Spleen (tissue), 11 donors: ENCODE data around the gene FRMD5. TPM values are rescaled to one million over a fixed set of nuclear protein-coding genes. Genes with fewer than 3 reads are reported as not detected.
A peak's percentile ranks its signal among the peaks of the same experiment; 100 is the strongest.

Source experiments
- DNase-seq: peaks from one replicate; pipeline ENCODE4 v3.0.0-alpha.2; 2020
- H3K27ac ChIP-seq, 8 donors: fragments of 200-600 bp; sonication (generic) in 7 of 8; 1 replicate in 4 of 8; 2 replicates in 4 of 8; pipeline versions ENCODE4 v1.5.0 to v1.8.0; 2016 to 2021; ENCODE audit warnings: inconsistent platforms in 4 of 8, mild to moderate bottlenecking in 4 of 8, moderate library complexity in 1 of 8
- H3K27me3 ChIP-seq, 7 donors: fragments of 200-600 bp; sonication (generic) in 6 of 7; replicated peaks in 1 of 7; 1 replicate in 4 of 7; 2 replicates in 3 of 7; pipeline versions ENCODE4 v1.5.0 to v1.8.0; 2016 to 2021; ENCODE audit warnings: inconsistent platforms in 3 of 7, mild to moderate bottlenecking in 1 of 7
- H3K36me3 ChIP-seq, 6 donors: fragments of 200-600 bp; sonication (generic) in 5 of 6; 1 replicate in 4 of 6; 2 replicates in 2 of 6; pipeline versions ENCODE4 v1.5.0 to v1.8.0; 2016 to 2021; ENCODE audit warnings: inconsistent platforms in 2 of 6
- H3K4me1 ChIP-seq, 6 donors: fragments of 200-600 bp; sonication (generic) in 5 of 6; 1 replicate in 3 of 6; 2 replicates in 3 of 6; pipeline versions ENCODE4 v1.5.0 to v1.8.0; 2016 to 2021; ENCODE audit warnings: inconsistent platforms in 3 of 6
- H3K4me3 ChIP-seq, 8 donors: fragments of 200-600 bp; sonication (generic) in 7 of 8; 1 replicate in 4 of 8; 2 replicates in 4 of 8; pipeline versions ENCODE4 v1.5.0 to v1.8.0; 2016 to 2021; ENCODE audit warnings: inconsistent platforms in 4 of 8, mild to moderate bottlenecking in 4 of 8, moderate library complexity in 2 of 8
- H3K9me3 ChIP-seq, 8 donors: fragments of 200-600 bp; sonication (generic) in 7 of 8; 1 replicate in 4 of 8; 2 replicates in 4 of 8; pipeline versions ENCODE4 v1.5.0 to v1.8.0; 2016 to 2021; ENCODE audit warnings: inconsistent platforms in 4 of 8
- CTCF ChIP-seq, 11 experiments: fragments of 200-600 bp in 7 of 11; fragments of 450-650 bp in 4 of 11; sonication (generic) in 4 of 11; IDR thresholded peaks in 8 of 11; conservative IDR thresholded peaks in 3 of 11; 1 replicate in 7 of 11; 2 replicates in 4 of 11; pipeline versions ENCODE4 v1.4.0 to v1.8.0; 2016 to 2021; ENCODE audit warnings: antibody characterized with exemption in 11 of 11, inconsistent platforms in 4 of 11, mild to moderate bottlenecking in 1 of 11
- POLR2A ChIP-seq, 3 donors: fragments of 450-650 bp; IDR thresholded peaks; one replicate each; pipeline ENCODE4 v1.5.1; 2017; ENCODE audit warnings: antibody characterized with exemption in 3 of 3, mild to moderate bottlenecking in 1 of 3
- POLR2AphosphoS5 ChIP-seq, 3 donors: sonication (generic); formaldehyde crosslinking; IDR thresholded peaks; one replicate each; pipeline ENCODE4 v1.5.1; 2017; ENCODE audit warnings: antibody characterized with exemption in 3 of 3
- WGBS, 5 donors: extraction: QIAGEN DNeasy Blood & Tissue Kit in 3 of 5; methylation state at CpG; one replicate each; pipeline versions ENCODE4 v1.1.5 to v1.1.7; 2013 to 2018; 5-methylcytosine and 5-hydroxymethylcytosine counted together
- intact Hi-C: fragments of 100-400 bp; cut with DNase I; formaldehyde crosslinking; loops from one replicate; pipeline ENCODE4 v1.15.0; 2023; ENCODE audit warnings: low total_unique reads
- polyA plus RNA-seq, 3 donors: library from polyadenylated mRNA; stranded (reverse); fragments of 200-250 nt; gene quantifications; one replicate each; pipeline ENCODE4 v1.2.1, GENCODE V29; 2013
- total RNA-seq, 7 donors: library from RNA; depleted of rRNA in 3 of 7; stranded (reverse); fragments of >200 nt in 3 of 7; fragmentation: NEBNext Ultra II Directional in 4 of 7; extraction: Animal tissue kit (Norgen Biotek cat#: 25700) in 4 of 7; gene quantifications; one replicate each; pipeline versions ENCODE4 v1.1.0 to v1.2.1, GENCODE V29; 2016 to 2021
- donor health status: healthy with polysubstance abuse.
- donor health status: DM: no; HTN: no; CAD: no; lungs with moderate emphysema.
- donor health status: DM: no; HTN: no; CAD: no.
- donor health status: Bipolar disorder and iron deficiency.
- donor health status: healthy.
- donor health status: DM: no; HTN: no; CAD: no.
- donor health status: DM: yes; HTN: yes; CAD: no.

The FRMD5 gene
- total and polyA plus RNA-seq, 10 donors, result 0.09 to 1.0 (median 0.43) TPM; not detected in 1

GRCh38 chr15:43923553-43923952 lies 271.5 kb downstream of the FRMD5 start:
- H3K27ac ChIP-seq, result no peak overlapping the region
- no peaks in the 10 kb centered on the region for H3K4me1 ChIP-seq
- intact Hi-C loops, result no loop called here
- TF ChIP-seq POLR2A (IDR thresholded peaks at IDR 0.05) (no peak), POLR2AphosphoS5 (IDR thresholded peaks at IDR 0.05) (no peak), CTCF (IDR thresholded peaks at IDR 0.05 in 8 of 11, conservative IDR thresholded peaks at IDR 0.05 in 3 of 11) (no peak)
- no peaks in the 10 kb centered on the region for H3K27me3 ChIP-seq
- WGBS, 5 donors, result 91 to 98% (median 96%) methylated on average over 3 to 4 of the region's 4 CpGs
- no peak overlapping the region for H3K4me3 ChIP-seq
- H3K36me3 ChIP-seq, result no peaks in the 10 kb centered on the region
- peak; percentile 30 for DNase-seq
- H3K9me3 ChIP-seq, result no peaks in the 10 kb centered on the region

- peak; percentile 16 for DNase-seq
- no peaks in the 10 kb centered on the region for H3K4me1 ChIP-seq
- no peaks in the 10 kb centered on the region for H3K27me3 ChIP-seq
- H3K9me3 ChIP-seq, result no peaks in the 10 kb centered on the region
- intact Hi-C loops, result no loop called here
- TF ChIP-seq POLR2A (IDR thresholded peaks at IDR 0.05) (no peak), CTCF (IDR thresholded peaks at IDR 0.05 in 8 of 11, conservative IDR thresholded peaks at IDR 0.05 in 3 of 11) (no peak), POLR2AphosphoS5 (IDR thresholded peaks at IDR 0.05) (no peak)
- no peak overlapping the region for H3K4me3 ChIP-seq
- H3K36me3 ChIP-seq, result no peaks in the 10 kb centered on the region
- 83 to 91% (median 88%) methylated on average over 4 of the region's 4 CpGs for WGBS, 5 donors
- H3K27ac ChIP-seq, result no peak overlapping the region
These were observed 273.1 kb downstream of the FRMD5 start for GRCh38 chr15:43922021-43922420.

GRCh38 chr15:43920815-43921214 lies 274.3 kb downstream of the FRMD5 start:
- Histone ChIP-seq H3K36me3 (no peaks in the 10 kb centered on the region), H3K4me3 (no peak overlapping the region), H3K27me3 (no peaks in the 10 kb centered on the region), H3K27ac (no peak overlapping the region), H3K9me3 (no peaks in the 10 kb centered on the region), H3K4me1 (no peaks in the 10 kb centered on the region)
- intact Hi-C loops, result no loop called here
- peak; percentile 17 for DNase-seq
- TF ChIP-seq POLR2AphosphoS5 (IDR thresholded peaks at IDR 0.05), result no peak
- TF ChIP-seq CTCF (IDR thresholded peaks at IDR 0.05 in 8 of 11, conservative IDR thresholded peaks at IDR 0.05 in 3 of 11), result no peak
- no peak for TF ChIP-seq POLR2A (IDR thresholded peaks at IDR 0.05)
- 77 to 84% (median 78%) methylated on average over 5 to 6 of the region's 6 CpGs for WGBS, 5 donors

GRCh38 chr15:43920254-43920600 lies 274.8 kb downstream of the FRMD5 start:
- H3K4me1 ChIP-seq, result no peaks in the 10 kb centered on the region
- no peaks in the 10 kb centered on the region for H3K36me3 ChIP-seq
- no peak overlapping the region for H3K4me3 ChIP-seq
- H3K27me3 ChIP-seq, result no peaks in the 10 kb centered on the region
- H3K27ac ChIP-seq, result no peak overlapping the region
- no peak for DNase-seq
- WGBS, 5 donors, result 60 to 74% (median 69%) methylated on average over 2 of the region's 2 CpGs
- H3K9me3 ChIP-seq, result no peaks in the 10 kb centered on the region
- intact Hi-C loops, result no loop called here
- TF ChIP-seq CTCF (IDR thresholded peaks at IDR 0.05 in 8 of 11, conservative IDR thresholded peaks at IDR 0.05 in 3 of 11) (no peak), POLR2AphosphoS5 (IDR thresholded peaks at IDR 0.05) (no peak), POLR2A (IDR thresholded peaks at IDR 0.05) (no peak)
